Measurements from ENCODE around the gene UGGT1. TPM values are rescaled to one million over a fixed set of nuclear protein-coding genes. Genes with fewer than 3 reads are reported as not detected.

Gene UGGT1
- total and polyA plus RNA-seq, 2 experiments from 2014 or later, result 11.5 to 65.0 TPM

GRCh38 chr2:128169094-128169493 lies 78.1 kb downstream of the UGGT1 start (continued):
- TF ChIP-seq ZNF462 (CRISPR knock-in tag; IDR thresholded peaks at IDR 0.05) (no peak), EZH2 (IDR thresholded peaks at IDR 0.05; ENCODE audit: low read depth, unreplicated experiment) (no peak), ZNF331 (CRISPR knock-in tag; IDR thresholded peaks at IDR 0.05; ENCODE audit: low read depth) (no peak), STAT1 (IDR thresholded peaks at IDR 0.05; ENCODE audit: unreplicated experiment) (no peak), EZH2phosphoT487 (IDR thresholded peaks at IDR 0.05; ENCODE audit: unreplicated experiment) (no peak), POLR2AphosphoS5 (IDR thresholded peaks at IDR 0.05; ENCODE audit: low read depth) (no peak), JUNB (IDR thresholded peaks at IDR 0.05; ENCODE audit: unreplicated experiment) (no peak), CREB1 (CRISPR knock-in tag; IDR thresholded peaks at IDR 0.05; ENCODE audit: low read depth) (no peak), ZNF114 (CRISPR knock-in tag; IDR thresholded peaks at IDR 0.05) (no peak), NANOG (IDR thresholded peaks at IDR 0.05; ENCODE audit: borderline replicate concordance) (no peak)

GRCh38 chr2:128169497-128169896 lies 78.5 kb downstream of the UGGT1 start:
- no peak overlapping the region for H3K4me2 ChIP-seq
- peaks cover 59% of the 10 kb centered on the region for H3K36me3 Mint-ChIP-seq (ENCODE audit: low read depth)
- H3K4me3 Mint-ChIP-seq, result no peak overlapping the region
- no peak overlapping the region for H2AFZ ChIP-seq
- H3K27ac Mint-ChIP-seq, result no peak overlapping the region
- peaks cover 12% of the 10 kb centered on the region; the same call in 2 of the 3 replicates for H3K4me1 Mint-ChIP-seq
- H3K4me1 ChIP-seq (ENCODE audit: insufficient read depth), result no peaks in the 10 kb centered on the region
- H3K27me3 ChIP-seq (ENCODE audit: insufficient read depth), result no peaks in the 10 kb centered on the region
- no peaks in the 10 kb centered on the region for H3K9me2 ChIP-seq (ENCODE audit: insufficient read depth)
- H3K36me3 ChIP-seq (ENCODE audit: insufficient read depth), result peaks cover 53% of the 10 kb centered on the region
- H3K27ac ChIP-seq (ENCODE audit: low read depth), result no peak overlapping the region
- DNase-seq (ENCODE audit: low spot score) (no peak), ATAC-seq (no peak)
- no peaks in the 10 kb centered on the region; the same call in 1 of the 2 replicates for H4K20me1 ChIP-seq (replicated peaks; ENCODE audit: insufficient read depth)
- no peaks in the 10 kb centered on the region for H3K79me2 ChIP-seq (replicated peaks; ENCODE audit: insufficient read depth)
- no peaks in the 10 kb centered on the region for H3K9me3 Mint-ChIP-seq
- H3K4me3 ChIP-seq, result no peak overlapping the region
- 0 out of 2 replicates have a peak, but pooled peaks cover 2% of the 10 kb centered on the region for H3F3A ChIP-seq (replicated peaks; ENCODE audit: low read depth)
- no peaks in the 10 kb centered on the region for H3K27me3 Mint-ChIP-seq (ENCODE audit: insufficient read depth, low read depth, poor library complexity)
- TF ChIP-seq JUNB (IDR thresholded peaks at IDR 0.05; ENCODE audit: unreplicated experiment) (no peak), EZH2phosphoT487 (IDR thresholded peaks at IDR 0.05; ENCODE audit: unreplicated experiment) (no peak), CTCF (conservative IDR thresholded peaks at IDR 0.05; ENCODE audit: low read depth in 2 of 2) (no peak), POLR2AphosphoS5 (IDR thresholded peaks at IDR 0.05; ENCODE audit: low read depth) (no peak), REST (IDR thresholded peaks at IDR 0.05; ENCODE audit: unreplicated experiment) (no peak), CREB1 (CRISPR knock-in tag; IDR thresholded peaks at IDR 0.05; ENCODE audit: low read depth) (no peak)
